ENCODE results near the gene ATXN1.

DNA sequence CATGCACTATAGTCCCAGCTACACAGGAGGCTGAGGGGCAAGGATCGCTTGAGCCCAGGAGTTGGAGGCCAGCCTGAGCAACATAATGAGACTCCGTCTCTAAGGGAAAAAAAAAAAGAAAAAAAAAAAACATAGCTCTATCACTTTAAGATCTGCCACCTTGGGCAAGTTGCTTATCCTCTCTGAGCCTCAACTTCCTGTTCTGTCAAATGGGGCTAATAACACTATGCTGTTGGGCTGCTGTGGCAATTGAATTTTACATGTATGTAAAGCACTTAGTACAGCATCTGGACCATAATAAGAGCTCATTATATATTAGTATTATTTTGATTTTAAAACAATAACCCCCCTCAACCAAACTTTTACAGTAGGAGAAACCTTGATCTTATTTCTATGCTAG lies 141.5 kb downstream of the ATXN1 start:
- TF ChIP-seq, protein P1, sequence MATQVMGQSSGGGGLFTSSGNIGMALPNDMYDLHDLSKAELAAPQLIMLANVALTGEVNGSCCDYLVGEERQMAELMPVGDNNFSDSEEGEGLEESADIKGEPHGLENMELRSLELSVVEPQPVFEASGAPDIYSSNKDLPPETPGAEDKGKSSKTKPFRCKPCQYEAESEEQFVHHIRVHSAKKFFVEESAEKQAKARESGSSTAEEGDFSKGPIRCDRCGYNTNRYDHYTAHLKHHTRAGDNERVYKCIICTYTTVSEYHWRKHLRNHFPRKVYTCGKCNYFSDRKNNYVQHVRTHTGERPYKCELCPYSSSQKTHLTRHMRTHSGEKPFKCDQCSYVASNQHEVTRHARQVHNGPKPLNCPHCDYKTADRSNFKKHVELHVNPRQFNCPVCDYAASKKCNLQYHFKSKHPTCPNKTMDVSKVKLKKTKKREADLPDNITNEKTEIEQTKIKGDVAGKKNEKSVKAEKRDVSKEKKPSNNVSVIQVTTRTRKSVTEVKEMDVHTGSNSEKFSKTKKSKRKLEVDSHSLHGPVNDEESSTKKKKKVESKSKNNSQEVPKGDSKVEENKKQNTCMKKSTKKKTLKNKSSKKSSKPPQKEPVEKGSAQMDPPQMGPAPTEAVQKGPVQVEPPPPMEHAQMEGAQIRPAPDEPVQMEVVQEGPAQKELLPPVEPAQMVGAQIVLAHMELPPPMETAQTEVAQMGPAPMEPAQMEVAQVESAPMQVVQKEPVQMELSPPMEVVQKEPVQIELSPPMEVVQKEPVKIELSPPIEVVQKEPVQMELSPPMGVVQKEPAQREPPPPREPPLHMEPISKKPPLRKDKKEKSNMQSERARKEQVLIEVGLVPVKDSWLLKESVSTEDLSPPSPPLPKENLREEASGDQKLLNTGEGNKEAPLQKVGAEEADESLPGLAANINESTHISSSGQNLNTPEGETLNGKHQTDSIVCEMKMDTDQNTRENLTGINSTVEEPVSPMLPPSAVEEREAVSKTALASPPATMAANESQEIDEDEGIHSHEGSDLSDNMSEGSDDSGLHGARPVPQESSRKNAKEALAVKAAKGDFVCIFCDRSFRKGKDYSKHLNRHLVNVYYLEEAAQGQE (IDR thresholded peaks at IDR 0.05; ENCODE audit: borderline replicate concordance) = no peak
- TF ChIP-seq EZH2 (IDR thresholded peaks at IDR 0.05; ENCODE audit: borderline replicate concordance, insufficient read depth, low read length, poor library complexity, severe bottlenecking) = no peak
- no peak for TF ChIP-seq CTCF (IDR thresholded peaks at IDR 0.05; ENCODE audit: poor library complexity, severe bottlenecking)
- no peak for TF ChIP-seq RAD21 (conservative IDR thresholded peaks at IDR 0.05)
- TF ChIP-seq POLR2AphosphoS5 (IDR thresholded peaks at IDR 0.05) = no peak
- no peak for TF ChIP-seq TAF1 (IDR thresholded peaks at IDR 0.05; ENCODE audit: low read depth)
- no peak for TF ChIP-seq MXI1 (conservative IDR thresholded peaks at IDR 0.05; ENCODE audit: poor library complexity, severe bottlenecking)

Measured in neural cell (in vitro differentiated cells).